WTC11 (cell line): ENCODE measurements around the gene TMEM178A. TPM values are rescaled to one million over a fixed set of nuclear protein-coding genes. Genes with fewer than 3 reads are reported as not detected.

Experiments used
- ATAC-seq: fragments of 200-7000 bp; cut with Tn5 transposase; 2 replicates; pipeline ENCODE4 v1.10.0; 2021; ENCODE audit warnings: mild to moderate bottlenecking, moderate library complexity
- CTCF ChIA-PET: fragments of 300-600 bp; sonication (Branson Sonifier 250); formaldehyde crosslinking; loops from one replicate; lab custom pipeline; 2021; ENCODE audit warnings: antibody characterized with exemption; lab: Charles Lee
- POLR2A ChIA-PET: fragments of 350-600 bp; sonication (Branson Sonifier 250); formaldehyde crosslinking; loops from one replicate; lab custom pipeline; 2021; ENCODE audit warnings: antibody characterized with exemption; lab: Charles Lee
- DNase-seq: peaks from one replicate; pipeline ENCODE4 v3.0.0; 2021; ENCODE audit warnings: low spot score
- H3K27ac Mint-ChIP-seq: 2 replicates; pipeline ENCODE4 v1.8.0; 2021; ENCODE audit warnings: mixed read lengths
- H3K27me3 Mint-ChIP-seq: 2 replicates; pipeline ENCODE4 v1.8.0; 2021; ENCODE audit warnings: low read depth, mild to moderate bottlenecking, moderate library complexity, mixed read lengths
- H3K36me3 Mint-ChIP-seq: 2 replicates; pipeline ENCODE4 v1.8.0; 2021; ENCODE audit warnings: mixed read lengths
- H3K4me1 Mint-ChIP-seq: 2 replicates; pipeline ENCODE4 v1.8.0; 2022; ENCODE audit warnings: mixed read lengths
- H3K4me3 Mint-ChIP-seq: 2 replicates; pipeline ENCODE4 v1.8.0; 2021; ENCODE audit warnings: mild to moderate bottlenecking, moderate library complexity, mixed read lengths
- H3K9me3 Mint-ChIP-seq: 2 replicates; pipeline ENCODE4 v1.8.0; 2021; ENCODE audit warnings: mixed read lengths
- AFF4 ChIP-seq: sonication (generic); formaldehyde crosslinking; IDR thresholded peaks from 2 replicates; pipeline ENCODE4 v1.8.1; 2023; ENCODE audit warnings: mild to moderate bottlenecking, missing genetic modification reagents, borderline replicate concordance
- ATF1 ChIP-seq: sonication (generic); formaldehyde crosslinking; IDR thresholded peaks from 2 replicates; pipeline ENCODE4 v1.8.1; 2023; ENCODE audit warnings: mild to moderate bottlenecking, moderate library complexity, missing genetic modification reagents
- ATF2 ChIP-seq: sonication (generic); formaldehyde crosslinking; IDR thresholded peaks from 2 replicates; pipeline ENCODE4 v1.8.1; 2022; ENCODE audit warnings: low read depth, missing genetic modification reagents, borderline replicate concordance
- CBFB ChIP-seq: sonication (generic); formaldehyde crosslinking; IDR thresholded peaks from 2 replicates; pipeline ENCODE4 v1.8.1; 2022; ENCODE audit warnings: mild to moderate bottlenecking, low read depth, missing genetic modification reagents
- CREM ChIP-seq: sonication (generic); formaldehyde crosslinking; IDR thresholded peaks from 2 replicates; pipeline ENCODE4 v1.8.1; 2022; ENCODE audit warnings: mild to moderate bottlenecking, missing genetic modification reagents, moderate library complexity
- FOXK1 ChIP-seq: sonication (generic); formaldehyde crosslinking; IDR thresholded peaks from 2 replicates; pipeline ENCODE4 v1.8.0; 2022; ENCODE audit warnings: mild to moderate bottlenecking, moderate library complexity, missing genetic modification reagents
- FOXP4 ChIP-seq: sonication (generic); formaldehyde crosslinking; IDR thresholded peaks from 2 replicates; pipeline ENCODE4 v1.8.0; 2022; ENCODE audit warnings: mild to moderate bottlenecking, missing genetic modification reagents
- HMGA2 ChIP-seq: fragments of 250-450 bp; sonication (Bioruptor Pico); IDR thresholded peaks from 2 replicates; pipeline ENCODE4 v1.4.0; 2021; ENCODE audit warnings: mild to moderate bottlenecking, moderate library complexity
- IRF2 ChIP-seq: sonication (generic); formaldehyde crosslinking; IDR thresholded peaks from 2 replicates; pipeline ENCODE4 v1.8.0; 2022; ENCODE audit warnings: low read depth, missing genetic modification reagents, borderline replicate concordance
- KAT7 ChIP-seq: sonication (generic); formaldehyde crosslinking; IDR thresholded peaks from 2 replicates; pipeline ENCODE4 v1.8.1; 2023; ENCODE audit warnings: missing genetic modification reagents, mild to moderate bottlenecking, borderline replicate concordance
- MXD4 ChIP-seq: fragments of 250-450 bp; sonication (Bioruptor Pico); IDR thresholded peaks from 2 replicates; pipeline ENCODE4 v1.8.0; 2021; ENCODE audit warnings: mild to moderate bottlenecking, moderate library complexity, borderline replicate concordance
- MYBL2 ChIP-seq: sonication (generic); formaldehyde crosslinking; IDR thresholded peaks from 2 replicates; pipeline ENCODE4 v1.8.1; 2023; ENCODE audit warnings: mild to moderate bottlenecking, moderate library complexity, missing genetic modification reagents
- NFATC4 ChIP-seq: fragments of 250-450 bp; sonication (Bioruptor Pico); IDR thresholded peaks from 2 replicates; pipeline ENCODE4 v1.9.0; 2021; ENCODE audit warnings: mild to moderate bottlenecking
- NFE2L1 ChIP-seq: sonication (generic); formaldehyde crosslinking; IDR thresholded peaks from 2 replicates; pipeline ENCODE4 v1.8.1; 2023; ENCODE audit warnings: missing genetic modification reagents
- NFYB ChIP-seq: sonication (generic); formaldehyde crosslinking; conservative IDR thresholded peaks from 2 replicates; pipeline ENCODE4 v1.8.0; 2022; ENCODE audit warnings: low read depth, missing genetic modification reagents
- NR1H2 ChIP-seq: sonication (generic); formaldehyde crosslinking; IDR thresholded peaks from 2 replicates; pipeline ENCODE4 v1.9.0; 2021; ENCODE audit warnings: mild to moderate bottlenecking, moderate library complexity, missing genetic modification reagents
- OVOL2 ChIP-seq: fragments of 250-450 bp; sonication (Bioruptor Pico); IDR thresholded peaks from 2 replicates; pipeline ENCODE4 v1.9.0; 2021; ENCODE audit warnings: mild to moderate bottlenecking, borderline replicate concordance
- RELA ChIP-seq: sonication (generic); formaldehyde crosslinking; IDR thresholded peaks from 2 replicates; pipeline ENCODE4 v1.8.1; 2022; ENCODE audit warnings: missing genetic modification reagents, mild to moderate bottlenecking, borderline replicate concordance
- RORB ChIP-seq: fragments of 250-450 bp; sonication (Bioruptor Pico); IDR thresholded peaks from 2 replicates; pipeline ENCODE4 v1.9.0; 2021; ENCODE audit warnings: mild to moderate bottlenecking
- SOX15 ChIP-seq: fragments of 250-450 bp; sonication (Bioruptor Pico); IDR thresholded peaks from 2 replicates; pipeline ENCODE4 v1.9.0; 2021; ENCODE audit warnings: mild to moderate bottlenecking
- ZNF232 ChIP-seq: sonication (generic); formaldehyde crosslinking; IDR thresholded peaks from 2 replicates; pipeline ENCODE4 v1.8.0; 2022; ENCODE audit warnings: mild to moderate bottlenecking, missing genetic modification reagents
- ZNF532 ChIP-seq: fragments of 250-450 bp; sonication (Bioruptor Pico); IDR thresholded peaks from 2 replicates; pipeline ENCODE4 v1.9.0; 2021; ENCODE audit warnings: mild to moderate bottlenecking, borderline replicate concordance
- total RNA-seq: library from RNA; stranded (reverse); gene quantifications from 3 replicates; pipeline ENCODE4 v1.2.3, GENCODE V29; 2021

The TMEM178A gene
- total RNA-seq, 1 experiment from 2014 or later: 14.5 TPM

GRCh38 chr2:39720970-39721369 lies 55.3 kb downstream of the TMEM178A start:
- H3K27ac Mint-ChIP-seq: no peak overlapping the region
- CTCF ChIA-PET: interaction anchor here (1.0 to 2.9 kb wide), 2 partner anchors 9 to 127 kb away, joined by 6 to 15 read pairs; no protein-coding TSS in a partner anchor
- POLR2A ChIA-PET: no interaction called here
- TF ChIP-seq OVOL2 (CRISPR knock-in tag): no peak
- no peak for TF ChIP-seq FOXK1 (CRISPR knock-in tag)
- no peak for TF ChIP-seq NFYB (CRISPR knock-in tag)
- TF ChIP-seq CBFB (CRISPR knock-in tag): no peak
- no peak for TF ChIP-seq NFATC4 (CRISPR knock-in tag)
- no peak for TF ChIP-seq NFE2L1 (CRISPR knock-in tag)
- TF ChIP-seq RORB (CRISPR knock-in tag): no peak
- TF ChIP-seq SOX15 (CRISPR knock-in tag): no peak
- no peak for TF ChIP-seq ZNF532
- no peak for TF ChIP-seq NR1H2 (CRISPR knock-in tag)
- TF ChIP-seq ATF1: no peak
- TF ChIP-seq IRF2: no peak
- no peak for TF ChIP-seq KAT7
- TF ChIP-seq AFF4 (CRISPR knock-in tag): no peak
- TF ChIP-seq ATF2 (CRISPR knock-in tag): no peak
- no peak for TF ChIP-seq RELA (CRISPR knock-in tag)
- H3K9me3 Mint-ChIP-seq: no peaks in the 10 kb centered on the region
- H3K27me3 Mint-ChIP-seq: no peaks in the 10 kb centered on the region
- peaks cover 35% of the 10 kb centered on the region for H3K4me1 Mint-ChIP-seq
- DNase-seq (no peak), ATAC-seq (no peak)
- no peaks in the 10 kb centered on the region for H3K36me3 Mint-ChIP-seq
- no peak overlapping the region for H3K4me3 Mint-ChIP-seq

- Mint-ChIP-seq H3K4me1 (peaks cover 40% of the 10 kb centered on the region), H3K4me3 (no peak overlapping the region), H3K36me3 (no peaks in the 10 kb centered on the region), H3K27ac (no peak overlapping the region), H3K27me3 (no peaks in the 10 kb centered on the region), H3K9me3 (peaks cover 5% of the 10 kb centered on the region)
- DNase-seq (no peak), ATAC-seq (no peak)
- ChIA-PET CTCF (interaction anchor here (1.1 kb wide), 1 partner anchor 130 kb away, joined by 3 read pairs; no protein-coding TSS in a partner anchor), POLR2A (no interaction called here)
- TF ChIP-seq FOXP4 (CRISPR knock-in tag) (no peak), RELA (CRISPR knock-in tag) (no peak), FOXK1 (CRISPR knock-in tag) (no peak), ZNF232 (CRISPR knock-in tag) (no peak), AFF4 (CRISPR knock-in tag) (no peak), HMGA2 (CRISPR knock-in tag) (no peak), MYBL2 (CRISPR knock-in tag) (no peak), NFE2L1 (CRISPR knock-in tag) (no peak), CREM (CRISPR knock-in tag) (no peak), MXD4 (no peak)
Measured at GRCh38 chr2:39723497-39723896, 57.8 kb downstream of the TMEM178A start.
